GM12878 (cell line): ENCODE results near the gene PRSS57. TPM values are rescaled to one million over a fixed set of nuclear protein-coding genes. Genes with fewer than 3 reads are reported as not detected.

Experiments
- BHLHE40 ChIP-seq, 2 experiments: fragments of 450-650 bp in 1 of 2; IDR thresholded peaks; 2 replicates each; pipeline ENCODE4 v1.6.1; 2011 to 2017; ENCODE audit warnings: low read depth in 2 of 2, borderline replicate concordance in 1 of 2, improper control_type of control experiment in 1 of 2, low read length in 1 of 2, mild to moderate bottlenecking in 1 of 2
- E2F4 ChIP-seq: IDR thresholded peaks from 2 replicates; pipeline ENCODE4 v1.6.1; 2012; ENCODE audit warnings: low read depth, low read length, improper control_type of control experiment
- EED ChIP-seq: sonication (generic); IDR thresholded peaks from 2 replicates; pipeline ENCODE4 v1.6.1; 2016; ENCODE audit warnings: antibody characterized with exemption, low read depth
- HCFC1 ChIP-seq: fragments of 150-350 bp; IDR thresholded peaks from 2 replicates; pipeline ENCODE4 v1.6.1; 2014; ENCODE audit warnings: low read length
- HDAC2 ChIP-seq: fragments of 200-600 bp; sonication (generic); IDR thresholded peaks from 2 replicates; pipeline ENCODE4 v1.6.1; 2017
- NR2C1 ChIP-seq: fragments of 450-650 bp; IDR thresholded peaks from 2 replicates; pipeline ENCODE4 v1.6.1; 2017; ENCODE audit warnings: antibody characterized with exemption, mild to moderate bottlenecking, moderate library complexity
- RELA ChIP-seq: fragments of 450-650 bp; IDR thresholded peaks from 2 replicates; pipeline ENCODE4 v1.8.0; 2014; ENCODE audit warnings: borderline replicate concordance; ENCODE audit not compliant: partially characterized antibody
- RFX5 ChIP-seq: IDR thresholded peaks from 2 replicates; pipeline ENCODE4 v1.6.1; 2011; ENCODE audit warnings: low read depth, low read length, improper control_type of control experiment
- USF1 ChIP-seq: IDR thresholded peaks from 2 replicates; pipeline ENCODE4 v1.6.1; 2011; ENCODE audit warnings: borderline replicate concordance, low read depth, mild to moderate bottlenecking, moderate library complexity, mixed read lengths, low read length; ENCODE audit not compliant: insufficient read depth; ENCODE audit errors: extremely low read length
- polyA plus RNA-seq, 11 experiments: library from polyadenylated mRNA; depleted of rRNA in 4 of 11; unstranded in 6 of 11; stranded (reverse) in 5 of 11; fragments of >200 nt; fragmentation: Nextera tagmentation in 4 of 11; fragmentation: Illumina TruSeq in 1 of 11; extraction: Ambion mirVana in 4 of 11; extraction: Trizol in 1 of 11; gene quantifications; 1 replicate in 1 of 11; 2 replicates in 10 of 11; pipeline versions ENCODE4 v1.2.1 to v1.2.3, GENCODE V29; 2011 to 2016; ENCODE audit warnings: inconsistent platforms in 2 of 11, missing spikeins in 2 of 11, low read depth in 1 of 11
- total RNA-seq, 4 experiments: library from RNA; depleted of rRNA in 3 of 4; stranded (reverse); fragments of >200 nt in 3 of 4; fragmentation: Illumina TruSeq in 1 of 4; extraction: Trizol in 1 of 4; gene quantifications; 2 replicates each; pipeline versions ENCODE4 v1.2.1 to v1.2.3, GENCODE V29; 2013 to 2021
- TF ChIP-seq, protein P1 (sequence below): IDR thresholded peaks from 2 replicates; pipeline ENCODE4 v1.6.1; 2012; ENCODE audit warnings: improper control_type of control experiment, low read depth, low read length; ENCODE audit not compliant: insufficient replicate concordance
- TF ChIP-seq, protein P2 (sequence below): fragments of 450-650 bp; formaldehyde crosslinking; IDR thresholded peaks from 2 replicates; pipeline ENCODE4 v1.4.0; 2020; ENCODE audit warnings: mild to moderate bottlenecking, moderate library complexity
- TF ChIP-seq, protein P3 (sequence below): fragments of 450-650 bp; formaldehyde crosslinking; IDR thresholded peaks from 2 replicates; pipeline ENCODE4 v1.5.0; 2022; ENCODE audit warnings: mild to moderate bottlenecking, missing genetic modification characterization
- TF ChIP-seq, protein P4 (sequence below): IDR thresholded peaks from 2 replicates; pipeline ENCODE4 v1.6.1; 2011; ENCODE audit warnings: mild to moderate bottlenecking, low read depth, low read length, moderate library complexity; ENCODE audit not compliant: insufficient replicate concordance

PRSS57 gene
- total and polyA plus RNA-seq, 10 of the 15 experiments (the other 5 are each of a cell fraction or from before 2014, with no cell fraction given) = not detected

GRCh38 chr19:664913-665443, 30.3 kb downstream of the PRSS57 start (continued):
- TF ChIP-seq, protein P1, sequence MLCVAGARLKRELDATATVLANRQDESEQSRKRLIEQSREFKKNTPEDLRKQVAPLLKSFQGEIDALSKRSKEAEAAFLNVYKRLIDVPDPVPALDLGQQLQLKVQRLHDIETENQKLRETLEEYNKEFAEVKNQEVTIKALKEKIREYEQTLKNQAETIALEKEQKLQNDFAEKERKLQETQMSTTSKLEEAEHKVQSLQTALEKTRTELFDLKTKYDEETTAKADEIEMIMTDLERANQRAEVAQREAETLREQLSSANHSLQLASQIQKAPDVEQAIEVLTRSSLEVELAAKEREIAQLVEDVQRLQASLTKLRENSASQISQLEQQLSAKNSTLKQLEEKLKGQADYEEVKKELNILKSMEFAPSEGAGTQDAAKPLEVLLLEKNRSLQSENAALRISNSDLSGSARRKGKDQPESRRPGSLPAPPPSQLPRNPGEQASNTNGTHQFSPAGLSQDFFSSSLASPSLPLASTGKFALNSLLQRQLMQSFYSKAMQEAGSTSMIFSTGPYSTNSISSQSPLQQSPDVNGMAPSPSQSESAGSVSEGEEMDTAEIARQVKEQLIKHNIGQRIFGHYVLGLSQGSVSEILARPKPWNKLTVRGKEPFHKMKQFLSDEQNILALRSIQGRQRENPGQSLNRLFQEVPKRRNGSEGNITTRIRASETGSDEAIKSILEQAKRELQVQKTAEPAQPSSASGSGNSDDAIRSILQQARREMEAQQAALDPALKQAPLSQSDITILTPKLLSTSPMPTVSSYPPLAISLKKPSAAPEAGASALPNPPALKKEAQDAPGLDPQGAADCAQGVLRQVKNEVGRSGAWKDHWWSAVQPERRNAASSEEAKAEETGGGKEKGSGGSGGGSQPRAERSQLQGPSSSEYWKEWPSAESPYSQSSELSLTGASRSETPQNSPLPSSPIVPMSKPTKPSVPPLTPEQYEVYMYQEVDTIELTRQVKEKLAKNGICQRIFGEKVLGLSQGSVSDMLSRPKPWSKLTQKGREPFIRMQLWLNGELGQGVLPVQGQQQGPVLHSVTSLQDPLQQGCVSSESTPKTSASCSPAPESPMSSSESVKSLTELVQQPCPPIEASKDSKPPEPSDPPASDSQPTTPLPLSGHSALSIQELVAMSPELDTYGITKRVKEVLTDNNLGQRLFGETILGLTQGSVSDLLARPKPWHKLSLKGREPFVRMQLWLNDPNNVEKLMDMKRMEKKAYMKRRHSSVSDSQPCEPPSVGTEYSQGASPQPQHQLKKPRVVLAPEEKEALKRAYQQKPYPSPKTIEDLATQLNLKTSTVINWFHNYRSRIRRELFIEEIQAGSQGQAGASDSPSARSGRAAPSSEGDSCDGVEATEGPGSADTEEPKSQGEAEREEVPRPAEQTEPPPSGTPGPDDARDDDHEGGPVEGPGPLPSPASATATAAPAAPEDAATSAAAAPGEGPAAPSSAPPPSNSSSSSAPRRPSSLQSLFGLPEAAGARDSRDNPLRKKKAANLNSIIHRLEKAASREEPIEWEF = no peak
- TF ChIP-seq NR2C1 (no peak), HCFC1 (no peak), USF1 (no peak), BHLHE40 (IDR thresholded peaks at IDR 0.05; ENCODE audit: borderline replicate concordance in 1 of 2, low read depth in 2 of 2, low read length in 1 of 2) (0 out of 4 replicates have a peak, but pooled peaks of 1 of the 2 experiments have one; percentile 37), E2F4 (no peak), EED (peak; percentile 35; the same call in 1 of the 2 replicates), RFX5 (no peak), RELA (peak; percentile 95), HDAC2 (no peak)
- TF ChIP-seq, protein P2, sequence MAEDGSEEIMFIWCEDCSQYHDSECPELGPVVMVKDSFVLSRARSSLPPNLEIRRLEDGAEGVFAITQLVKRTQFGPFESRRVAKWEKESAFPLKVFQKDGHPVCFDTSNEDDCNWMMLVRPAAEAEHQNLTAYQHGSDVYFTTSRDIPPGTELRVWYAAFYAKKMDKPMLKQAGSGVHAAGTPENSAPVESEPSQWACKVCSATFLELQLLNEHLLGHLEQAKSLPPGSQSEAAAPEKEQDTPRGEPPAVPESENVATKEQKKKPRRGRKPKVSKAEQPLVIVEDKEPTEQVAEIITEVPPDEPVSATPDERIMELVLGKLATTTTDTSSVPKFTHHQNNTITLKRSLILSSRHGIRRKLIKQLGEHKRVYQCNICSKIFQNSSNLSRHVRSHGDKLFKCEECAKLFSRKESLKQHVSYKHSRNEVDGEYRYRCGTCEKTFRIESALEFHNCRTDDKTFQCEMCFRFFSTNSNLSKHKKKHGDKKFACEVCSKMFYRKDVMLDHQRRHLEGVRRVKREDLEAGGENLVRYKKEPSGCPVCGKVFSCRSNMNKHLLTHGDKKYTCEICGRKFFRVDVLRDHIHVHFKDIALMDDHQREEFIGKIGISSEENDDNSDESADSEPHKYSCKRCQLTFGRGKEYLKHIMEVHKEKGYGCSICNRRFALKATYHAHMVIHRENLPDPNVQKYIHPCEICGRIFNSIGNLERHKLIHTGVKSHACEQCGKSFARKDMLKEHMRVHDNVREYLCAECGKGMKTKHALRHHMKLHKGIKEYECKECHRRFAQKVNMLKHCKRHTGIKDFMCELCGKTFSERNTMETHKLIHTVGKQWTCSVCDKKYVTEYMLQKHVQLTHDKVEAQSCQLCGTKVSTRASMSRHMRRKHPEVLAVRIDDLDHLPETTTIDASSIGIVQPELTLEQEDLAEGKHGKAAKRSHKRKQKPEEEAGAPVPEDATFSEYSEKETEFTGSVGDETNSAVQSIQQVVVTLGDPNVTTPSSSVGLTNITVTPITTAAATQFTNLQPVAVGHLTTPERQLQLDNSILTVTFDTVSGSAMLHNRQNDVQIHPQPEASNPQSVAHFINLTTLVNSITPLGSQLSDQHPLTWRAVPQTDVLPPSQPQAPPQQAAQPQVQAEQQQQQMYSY (CRISPR knock-in tag) = no peak
- TF ChIP-seq, protein P3, sequence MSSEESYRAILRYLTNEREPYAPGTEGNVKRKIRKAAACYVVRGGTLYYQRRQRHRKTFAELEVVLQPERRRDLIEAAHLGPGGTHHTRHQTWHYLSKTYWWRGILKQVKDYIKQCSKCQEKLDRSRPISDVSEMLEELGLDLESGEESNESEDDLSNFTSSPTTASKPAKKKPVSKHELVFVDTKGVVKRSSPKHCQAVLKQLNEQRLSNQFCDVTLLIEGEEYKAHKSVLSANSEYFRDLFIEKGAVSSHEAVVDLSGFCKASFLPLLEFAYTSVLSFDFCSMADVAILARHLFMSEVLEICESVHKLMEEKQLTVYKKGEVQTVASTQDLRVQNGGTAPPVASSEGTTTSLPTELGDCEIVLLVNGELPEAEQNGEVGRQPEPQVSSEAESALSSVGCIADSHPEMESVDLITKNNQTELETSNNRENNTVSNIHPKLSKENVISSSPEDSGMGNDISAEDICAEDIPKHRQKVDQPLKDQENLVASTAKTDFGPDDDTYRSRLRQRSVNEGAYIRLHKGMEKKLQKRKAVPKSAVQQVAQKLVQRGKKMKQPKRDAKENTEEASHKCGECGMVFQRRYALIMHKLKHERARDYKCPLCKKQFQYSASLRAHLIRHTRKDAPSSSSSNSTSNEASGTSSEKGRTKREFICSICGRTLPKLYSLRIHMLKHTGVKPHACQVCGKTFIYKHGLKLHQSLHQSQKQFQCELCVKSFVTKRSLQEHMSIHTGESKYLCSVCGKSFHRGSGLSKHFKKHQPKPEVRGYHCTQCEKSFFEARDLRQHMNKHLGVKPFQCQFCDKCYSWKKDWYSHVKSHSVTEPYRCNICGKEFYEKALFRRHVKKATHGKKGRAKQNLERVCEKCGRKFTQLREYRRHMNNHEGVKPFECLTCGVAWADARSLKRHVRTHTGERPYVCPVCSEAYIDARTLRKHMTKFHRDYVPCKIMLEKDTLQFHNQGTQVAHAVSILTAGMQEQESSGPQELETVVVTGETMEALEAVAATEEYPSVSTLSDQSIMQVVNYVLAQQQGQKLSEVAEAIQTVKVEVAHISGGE = no peak
- TF ChIP-seq, protein P4, sequence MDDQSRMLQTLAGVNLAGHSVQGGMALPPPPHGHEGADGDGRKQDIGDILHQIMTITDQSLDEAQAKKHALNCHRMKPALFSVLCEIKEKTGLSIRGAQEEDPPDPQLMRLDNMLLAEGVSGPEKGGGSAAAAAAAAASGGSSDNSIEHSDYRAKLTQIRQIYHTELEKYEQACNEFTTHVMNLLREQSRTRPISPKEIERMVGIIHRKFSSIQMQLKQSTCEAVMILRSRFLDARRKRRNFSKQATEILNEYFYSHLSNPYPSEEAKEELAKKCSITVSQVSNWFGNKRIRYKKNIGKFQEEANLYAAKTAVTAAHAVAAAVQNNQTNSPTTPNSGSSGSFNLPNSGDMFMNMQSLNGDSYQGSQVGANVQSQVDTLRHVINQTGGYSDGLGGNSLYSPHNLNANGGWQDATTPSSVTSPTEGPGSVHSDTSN = no peak
